ENCODE data around the gene PLEKHD1.
A peak's percentile ranks its signal among the peaks of the same experiment; 100 is the strongest.
"Not testable (repeated sequence)": the region's sequence is repeated elsewhere in the genome, so short reads cannot be mapped to it uniquely, and the experiment has no call there.

PLEKHD1 gene

DNA sequence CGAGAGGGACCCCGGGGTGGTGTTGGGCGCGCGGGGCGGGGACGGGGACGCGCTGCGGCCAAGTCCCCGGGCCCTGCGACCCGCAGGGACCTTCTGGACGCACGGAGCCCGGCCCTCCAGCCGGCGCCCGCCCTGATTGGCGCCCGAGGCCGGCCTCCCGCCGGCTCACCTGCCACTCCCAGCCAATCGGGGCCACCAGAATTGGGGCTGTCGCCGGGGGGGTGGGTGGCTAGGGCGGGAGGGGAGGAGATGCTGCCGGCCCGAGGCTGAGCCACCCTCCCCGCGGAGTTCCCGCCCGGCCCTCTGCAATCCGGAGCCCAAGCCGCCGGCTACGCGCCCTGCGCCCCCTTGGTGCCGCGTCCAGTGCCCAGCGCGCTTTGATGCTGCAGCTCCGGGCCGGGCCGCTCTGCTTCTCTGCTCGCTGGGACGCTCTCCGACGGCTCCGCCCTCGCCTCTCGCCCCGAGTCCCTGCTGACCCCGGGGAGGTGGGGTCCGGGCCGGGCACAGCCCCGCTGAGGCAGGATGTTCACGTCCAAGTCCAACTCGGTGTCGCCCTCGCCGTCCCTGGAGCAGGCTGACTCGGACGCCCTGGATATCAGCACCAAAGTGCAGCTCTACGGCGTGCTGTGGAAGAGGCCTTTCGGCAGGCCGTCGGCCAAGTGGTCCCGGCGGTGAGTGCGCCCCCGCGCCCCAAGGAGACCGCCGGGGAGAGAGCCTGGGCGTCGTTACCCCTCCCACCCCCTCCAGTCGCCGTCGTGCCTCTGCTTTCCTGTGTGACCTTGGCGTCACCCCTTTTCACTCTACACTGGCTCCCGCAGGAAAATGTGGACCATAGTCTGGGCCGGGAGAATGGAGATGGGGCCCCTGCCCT lies at the start of gene PLEKHD1:
Gene PLEKHD1 (plus strand): TSS at position 285 of the 871 bp plus-strand sequence. CDS start 238 bp downstream, at position 523.
- DNase-seq: no peak

DNA sequence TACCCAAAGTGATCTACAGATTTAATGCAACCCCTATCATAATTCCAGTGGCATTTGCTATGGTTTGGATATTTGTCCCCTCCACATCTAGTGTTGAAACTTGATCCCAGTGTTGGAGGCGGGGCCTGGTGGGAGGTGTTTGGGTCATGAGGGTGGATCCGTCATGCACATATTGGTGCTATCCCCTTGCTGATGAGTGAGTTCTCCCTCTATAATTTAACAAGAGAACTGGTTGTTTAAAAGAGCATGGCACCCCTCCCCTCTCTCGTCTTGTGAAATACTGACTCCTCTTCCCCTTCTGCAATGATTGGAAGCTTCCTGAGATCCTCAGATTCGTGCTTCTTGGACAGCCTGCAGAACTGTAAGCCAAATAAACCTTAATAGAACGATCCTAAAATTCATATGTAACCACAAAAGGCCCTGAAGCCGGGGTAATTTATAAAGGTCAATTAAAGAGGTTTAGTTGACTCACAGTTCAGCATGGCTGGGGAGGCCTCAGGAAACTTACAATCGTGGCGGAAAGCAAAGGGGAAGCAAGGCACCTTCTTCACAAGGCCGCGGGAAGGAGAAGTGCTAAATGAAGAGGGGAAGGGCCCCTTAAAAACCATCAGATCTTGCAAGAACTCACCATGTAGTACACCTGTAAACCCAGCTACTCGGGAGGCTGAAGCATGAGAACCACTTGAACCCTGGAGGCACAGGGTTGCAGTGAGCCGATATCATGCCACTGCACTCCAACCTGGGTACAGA lies 44.8 kb upstream of the PLEKHD1 start:
- DNase-seq: no peak

GRCh38 chr14:69441948-69442347 lies 42.6 kb upstream of the PLEKHD1 start:
- no peak for DNase-seq

DNA sequence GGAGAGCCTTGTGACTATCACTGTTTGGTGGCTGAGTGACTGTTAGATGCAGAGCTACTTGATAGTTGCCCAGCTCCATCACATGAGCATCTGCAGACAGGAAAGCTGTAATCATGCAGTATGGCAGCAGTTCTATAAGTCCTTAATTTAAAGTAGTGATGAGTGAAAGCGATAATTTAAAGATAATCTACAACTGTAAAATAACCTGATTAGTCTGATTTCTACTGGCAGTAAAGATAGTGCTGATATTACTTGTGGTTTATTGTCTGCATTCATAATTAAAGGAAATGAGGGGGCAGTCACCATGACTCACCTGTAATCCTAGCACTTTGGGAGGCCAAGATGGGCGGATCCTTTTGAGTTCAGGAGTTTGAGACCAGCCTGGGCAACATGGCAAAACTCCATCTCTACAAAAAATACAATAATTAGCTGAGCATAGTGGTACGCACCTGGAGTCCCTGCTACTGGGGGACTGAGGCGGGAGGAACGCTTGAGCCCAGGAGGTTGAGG lies 41.2 kb upstream of the PLEKHD1 start:
- DNase-seq: no peak

GRCh38 chr14:69449216-69449615 lies 35.3 kb upstream of the PLEKHD1 start:
- DNase-seq: no peak

DNA sequence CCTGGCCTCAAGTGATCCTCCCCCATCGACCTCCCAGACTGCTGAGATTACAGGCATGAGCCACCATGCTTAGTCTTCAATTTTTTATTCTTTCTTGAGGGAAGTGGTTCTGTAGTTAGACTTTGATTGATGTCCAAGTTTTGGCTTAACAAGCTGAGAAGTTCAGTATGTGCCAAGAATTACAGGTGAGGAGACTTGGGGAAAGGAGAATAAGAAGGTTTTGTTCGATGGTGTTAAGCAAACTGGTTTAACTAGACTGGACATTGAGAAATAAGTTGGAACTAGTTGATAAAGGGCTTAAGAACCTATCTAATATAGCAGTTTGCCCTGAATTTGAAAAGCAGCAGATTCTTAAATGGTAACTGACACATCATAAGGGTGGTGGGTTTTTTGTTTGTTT lies 32.6 kb upstream of the PLEKHD1 start:
- DNase-seq: no peak

DNA sequence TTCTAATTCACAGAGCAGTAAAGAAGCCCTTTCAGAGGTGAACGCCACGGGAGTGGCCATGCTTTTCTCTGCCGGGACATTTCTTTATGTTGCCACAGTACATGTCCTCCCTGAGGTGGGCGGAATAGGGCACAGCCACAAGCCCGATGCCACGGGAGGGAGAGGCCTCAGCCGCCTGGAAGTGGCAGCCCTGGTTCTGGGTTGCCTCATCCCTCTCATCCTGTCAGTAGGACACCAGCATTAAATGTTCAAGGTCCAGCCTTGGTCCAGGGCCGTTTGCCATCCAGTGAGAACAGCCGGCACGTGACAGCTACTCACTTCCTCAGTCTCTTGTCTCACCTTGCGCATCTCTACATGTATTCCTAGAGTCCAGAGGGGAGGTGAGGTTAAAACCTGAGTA lies 26.2 kb upstream of the PLEKHD1 start:
- DNase-seq: no peak

- no peak for DNase-seq
These were observed 25.4 kb upstream of the PLEKHD1 start for GRCh38 chr14:69459122-69459521.

GRCh38 chr14:69460093-69460701 lies 24.3 kb upstream of the PLEKHD1 start:
- DNase-seq: peak; percentile 53

DNA sequence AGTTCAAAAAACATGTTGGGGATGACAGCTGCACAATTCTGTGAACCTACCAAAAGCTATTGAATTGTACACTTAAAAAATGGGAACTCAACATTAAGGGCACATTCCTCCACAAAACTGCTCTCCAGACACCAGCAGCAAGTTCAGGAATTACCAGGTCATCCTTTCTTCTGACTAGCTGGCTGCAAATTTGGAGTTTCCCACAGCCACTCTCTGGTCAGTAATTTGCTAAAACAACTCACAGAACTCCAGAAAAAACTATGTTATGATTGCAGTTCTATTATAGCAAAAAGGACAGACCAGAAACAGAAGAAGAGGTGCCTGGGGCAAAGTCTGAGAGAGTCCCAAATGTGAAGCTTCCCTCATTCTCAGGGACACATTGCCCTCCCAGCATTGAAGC lies 20.1 kb upstream of the PLEKHD1 start:
- DNase-seq: no peak

GRCh38 chr14:69464829-69465228 lies 19.7 kb upstream of the PLEKHD1 start:
- DNase-seq: no peak

DNA sequence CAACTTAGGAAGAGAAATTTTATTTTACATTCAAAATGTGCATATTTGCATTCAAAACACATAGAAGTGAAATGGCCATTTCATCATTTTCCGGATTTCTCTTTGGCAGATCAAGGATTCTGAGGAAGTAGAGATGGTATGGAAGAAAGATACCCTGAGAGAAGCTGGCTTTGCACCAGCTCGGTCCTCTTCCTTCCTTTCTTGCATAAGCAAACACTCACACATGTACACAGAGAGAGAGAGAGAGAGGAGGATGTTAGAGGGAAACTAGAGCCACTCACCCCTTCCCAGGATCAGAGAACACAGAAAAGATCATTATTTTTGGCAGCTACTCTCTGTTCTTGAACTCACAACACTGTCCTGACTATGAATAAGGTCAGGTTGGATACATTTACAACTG lies 15.6 kb upstream of the PLEKHD1 start:
- no peak for DNase-seq

DNA sequence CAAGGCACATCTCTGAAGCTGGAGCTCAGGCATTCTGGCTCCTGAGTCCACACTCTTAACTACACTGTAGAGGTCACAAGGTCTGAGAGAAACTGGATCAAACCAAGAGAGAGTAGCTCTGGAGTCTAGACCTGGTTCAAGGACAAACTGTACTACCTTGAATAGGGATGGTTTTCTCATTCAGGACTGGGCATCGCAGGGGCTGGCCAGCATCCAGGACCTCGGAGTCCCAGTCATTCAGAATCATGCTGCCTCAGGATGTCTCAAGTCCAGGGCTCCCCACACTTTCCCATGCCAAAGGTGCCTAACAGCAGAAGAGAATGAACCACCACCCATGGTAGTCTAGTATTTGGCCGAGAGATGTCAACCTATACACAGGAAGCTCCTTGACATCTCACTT lies 13.1 kb upstream of the PLEKHD1 start:
- no peak for DNase-seq

DNA sequence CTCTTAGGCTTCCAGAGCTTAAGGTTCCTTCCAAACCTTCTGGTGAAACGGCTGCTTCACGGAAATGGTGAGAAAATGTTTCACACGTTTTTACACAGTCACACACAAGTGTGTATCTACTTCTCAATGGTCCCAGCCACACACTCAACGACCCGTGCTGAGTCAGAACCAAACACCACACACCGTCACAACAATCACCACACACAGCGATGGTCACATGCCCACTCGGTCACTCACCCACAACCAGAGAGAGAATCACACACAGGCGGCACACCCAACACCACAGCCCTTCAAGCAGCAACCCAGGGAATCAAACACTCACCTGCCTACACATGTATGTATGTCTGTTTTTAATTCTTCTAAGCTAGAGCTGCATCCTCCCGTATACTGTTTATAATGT lies 12.6 kb upstream of the PLEKHD1 start:
- no peak for DNase-seq

GRCh38 chr14:69473260-69473659 lies 11.3 kb upstream of the PLEKHD1 start:
- DNase-seq: no peak

DNA sequence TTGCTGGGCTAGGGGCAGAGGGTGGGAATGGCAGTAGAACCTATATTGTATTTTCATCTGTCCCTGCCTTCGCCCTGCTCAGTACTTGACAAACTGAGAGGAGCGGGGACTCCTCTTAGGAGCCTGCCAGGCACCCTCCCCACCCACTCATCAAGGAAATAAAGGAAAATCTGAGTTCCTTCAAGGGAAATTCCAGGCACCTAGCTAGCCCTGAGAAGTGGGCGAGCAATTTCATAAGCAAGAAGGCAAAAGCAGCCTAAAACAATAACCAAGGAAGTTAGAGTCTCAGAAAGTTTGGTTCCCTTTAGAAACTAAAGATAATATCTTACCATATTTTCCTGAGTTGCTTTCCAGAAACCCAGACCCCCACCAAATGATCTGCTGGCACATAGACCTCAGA lies 10.6 kb upstream of the PLEKHD1 start:
- DNase-seq: no peak

- no peak for DNase-seq
These were observed 9.2 kb upstream of the PLEKHD1 start for GRCh38 chr14:69475194-69475818.

- not testable (repeated sequence) for DNase-seq
These were observed 7.6 kb upstream of the PLEKHD1 start for GRCh38 chr14:69476824-69477450.

DNA sequence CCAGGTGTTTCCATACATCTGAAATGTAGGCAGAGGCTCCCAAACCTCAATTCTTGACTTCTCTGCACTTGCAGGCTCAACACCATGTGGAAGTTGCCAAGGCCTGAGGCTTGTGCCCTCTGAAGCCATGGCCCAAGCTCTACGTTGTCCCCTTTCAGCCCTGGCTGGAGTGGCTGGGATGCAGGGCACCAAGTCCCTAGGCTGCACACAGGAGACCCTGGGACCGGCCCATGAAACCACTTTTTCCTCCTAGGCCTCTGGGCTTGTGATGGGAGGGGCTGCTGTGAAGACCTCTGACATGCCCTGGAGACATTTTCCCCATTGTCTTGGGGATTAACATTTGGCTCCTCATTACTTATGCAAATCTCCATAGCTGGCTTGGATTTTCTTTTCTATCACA lies 6.5 kb upstream of the PLEKHD1 start:
- DNase-seq: not testable (repeated sequence)

- no peak for DNase-seq
These were observed 4.8 kb upstream of the PLEKHD1 start for GRCh38 chr14:69479696-69480095.

DNA sequence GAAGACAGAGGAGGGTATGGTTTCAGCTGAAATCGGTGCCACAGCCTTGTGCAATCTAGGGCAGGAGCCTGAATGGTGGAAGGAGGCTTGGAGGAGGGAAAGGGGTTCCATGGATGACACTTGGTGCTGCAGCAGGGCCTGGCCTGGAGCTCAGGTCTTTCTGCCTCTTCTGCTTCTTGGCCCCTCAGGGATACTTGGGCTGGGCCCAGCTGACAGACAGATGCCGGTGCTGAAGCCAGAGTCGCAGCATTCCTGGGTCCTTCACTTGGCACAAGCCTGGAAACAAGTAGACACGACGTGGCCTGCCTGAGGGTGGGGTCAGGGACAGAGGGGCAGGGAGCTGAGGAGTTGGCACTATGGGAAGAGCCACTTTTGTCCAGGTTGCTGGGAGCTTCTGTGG lies 4.4 kb upstream of the PLEKHD1 start:
- no peak for DNase-seq

DNA sequence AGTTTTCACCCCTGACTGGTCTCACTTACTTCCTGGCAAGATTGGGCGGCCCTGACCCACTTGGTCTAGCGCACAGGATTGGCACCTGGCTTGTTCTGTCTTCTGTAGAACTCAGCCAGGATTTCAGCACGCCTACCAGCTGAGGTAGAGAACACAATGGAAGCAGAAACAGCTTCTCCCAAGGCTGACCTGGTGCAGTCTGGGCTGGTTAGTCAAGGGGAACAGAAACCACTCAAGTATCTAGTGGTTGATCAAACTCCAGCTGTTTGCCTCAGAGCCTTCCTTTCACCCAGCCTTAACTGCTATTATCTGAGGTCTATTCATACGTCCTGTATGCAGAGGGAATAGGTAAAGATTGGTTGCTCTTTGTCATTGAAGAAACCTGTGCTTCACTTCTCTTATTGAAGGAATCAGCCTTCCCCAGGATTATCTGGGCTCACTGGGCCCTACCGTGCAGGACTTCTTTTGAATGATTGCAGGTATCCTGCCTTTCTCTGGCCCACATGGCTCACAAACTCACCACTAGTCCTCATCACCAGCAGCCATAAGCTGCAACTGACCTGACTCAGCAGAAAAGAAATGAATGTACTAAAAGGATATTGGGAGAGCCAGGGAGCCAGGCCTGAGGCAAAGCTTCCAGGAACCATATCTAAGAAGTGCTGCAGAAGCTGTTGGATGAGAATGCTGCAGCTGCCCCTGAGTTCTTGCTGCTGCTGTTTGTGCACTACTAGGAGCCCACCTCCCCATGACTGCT lies 2.5 kb upstream of the PLEKHD1 start:
- no peak for DNase-seq
